Osteoblast (primary cell): Measurements from ENCODE around the gene SPTBN5. TPM values are rescaled to one million over a fixed set of nuclear protein-coding genes. Genes with fewer than 3 reads are reported as not detected.

ENCODE experiments used
- DNase-seq: peaks from one replicate; pipeline ENCODE4 v3.0.0; 2011; ENCODE audit warnings: low spot score, mixed read lengths; ENCODE audit not compliant: insufficient read length; ENCODE audit errors: missing footprints
- H2AFZ ChIP-seq: 2 replicates; pipeline ENCODE4 v1.6.0; 2011; ENCODE audit warnings: mild to moderate bottlenecking, low read length
- H3K27ac ChIP-seq: 2 replicates; pipeline ENCODE4 v1.5.1; 2011; ENCODE audit warnings: mild to moderate bottlenecking, low read depth, low read length, moderate library complexity
- H3K27me3 ChIP-seq: 2 replicates; pipeline ENCODE4 v1.6.0; 2012; ENCODE audit warnings: mild to moderate bottlenecking, control low read depth, inconsistent platforms, low read length, moderate library complexity; ENCODE audit not compliant: insufficient read depth
- H3K36me3 ChIP-seq: 2 replicates; pipeline ENCODE4 v1.5.1; 2011; ENCODE audit warnings: mild to moderate bottlenecking, low read length, control low read depth, moderate library complexity; ENCODE audit not compliant: insufficient read depth
- H3K4me1 ChIP-seq: 2 replicates; pipeline ENCODE4 v1.5.1; 2011; ENCODE audit warnings: mild to moderate bottlenecking, low read length, control low read depth, moderate library complexity; ENCODE audit not compliant: insufficient read depth
- H3K4me2 ChIP-seq: 2 replicates; pipeline ENCODE4 v1.6.0; 2011; ENCODE audit warnings: mild to moderate bottlenecking, low read length; ENCODE audit not compliant: insufficient read depth
- H3K4me3 ChIP-seq: fragments of 200-600 bp; sonication (generic); 3 replicates; pipeline ENCODE4 v1.5.1; 2012; ENCODE audit warnings: mild to moderate bottlenecking, low read length, inconsistent platforms; ENCODE audit not compliant: insufficient read depth
- H3K79me2 ChIP-seq: 2 replicates; pipeline ENCODE4 v1.6.0; 2012; ENCODE audit warnings: mild to moderate bottlenecking, low read length, control low read depth, inconsistent platforms; ENCODE audit not compliant: insufficient read depth
- H3K9me3 ChIP-seq: 2 replicates; pipeline ENCODE4 v1.5.1; 2011; ENCODE audit warnings: low read depth, low read length, control low read depth
- H4K20me1 ChIP-seq: 2 replicates; pipeline ENCODE4 v1.6.0; 2012; ENCODE audit warnings: mild to moderate bottlenecking, low read length, control low read depth; ENCODE audit not compliant: insufficient read depth
- CTCF ChIP-seq: IDR thresholded peaks from 2 replicates; pipeline ENCODE4 v1.5.1; 2011; ENCODE audit warnings: mild to moderate bottlenecking, low read depth, low read length, moderate library complexity; ENCODE audit errors: extremely low read depth
- total RNA-seq: library from RNA; depleted of rRNA; stranded (reverse); fragments of >200 nt; gene quantifications from 2 replicates; pipeline ENCODE4 v1.2.3, GENCODE V29; 2012

Gene SPTBN5
- total RNA-seq, 1 donor: 0.36 TPM

- no peak for TF ChIP-seq CTCF
- H3K79me2 ChIP-seq: no peaks in the 10 kb centered on the region
These were observed 44.6 kb downstream of the SPTBN5 start for GRCh38 chr15:41849204-41849603.

GRCh38 chr15:41848631-41849030 is 45.2 kb downstream of the SPTBN5 start:
- H2AFZ ChIP-seq: no peak overlapping the region
- H3K4me1 ChIP-seq: no peaks in the 10 kb centered on the region
- peaks cover 4% of the 10 kb centered on the region for H4K20me1 ChIP-seq
- TF ChIP-seq CTCF: no peak
- H3K79me2 ChIP-seq: no peaks in the 10 kb centered on the region
- no peak overlapping the region for H3K27ac ChIP-seq
- no peak for DNase-seq
- peaks cover 18% of the 10 kb centered on the region for H3K27me3 ChIP-seq
- no peak overlapping the region for H3K4me2 ChIP-seq
- H3K36me3 ChIP-seq: peaks cover 8% of the 10 kb centered on the region
- no peak overlapping the region for H3K4me3 ChIP-seq
- no peaks in the 10 kb centered on the region for H3K9me3 ChIP-seq

More at GRCh38 chr15:41849204-41849603, 44.6 kb downstream of the SPTBN5 start:
- Histone ChIP-seq H3K27ac (no peak overlapping the region), H2AFZ (no peak overlapping the region), H3K4me1 (no peaks in the 10 kb centered on the region), H3K9me3 (no peaks in the 10 kb centered on the region), H3K4me2 (no peak overlapping the region), H3K4me3 (no peak overlapping the region), H3K36me3 (peaks cover 8% of the 10 kb centered on the region), H4K20me1 (peaks cover 4% of the 10 kb centered on the region), H3K27me3 (peaks cover 18% of the 10 kb centered on the region)
- no peak for DNase-seq

GRCh38 chr15:41847981-41848380 is 45.9 kb downstream of the SPTBN5 start:
- DNase-seq: no peak

GRCh38 chr15:41847206-41847605 is 46.6 kb downstream of the SPTBN5 start:
- DNase-seq: no peak
- Histone ChIP-seq H3K79me2 (no peaks in the 10 kb centered on the region), H3K9me3 (no peaks in the 10 kb centered on the region), H3K4me1 (no peaks in the 10 kb centered on the region), H3K27ac (no peak overlapping the region), H4K20me1 (peaks cover 4% of the 10 kb centered on the region), H2AFZ (no peak overlapping the region), H3K27me3 (peaks cover 16% of the 10 kb centered on the region), H3K4me2 (no peak overlapping the region), H3K4me3 (no peak overlapping the region), H3K36me3 (peaks cover 8% of the 10 kb centered on the region)
- TF ChIP-seq CTCF: no peak

More at GRCh38 chr15:41847981-41848380, 45.9 kb downstream of the SPTBN5 start:
- Histone ChIP-seq H3K4me2 (no peak overlapping the region), H2AFZ (no peak overlapping the region), H4K20me1 (peaks cover 4% of the 10 kb centered on the region), H3K27me3 (peaks cover 18% of the 10 kb centered on the region), H3K4me1 (no peaks in the 10 kb centered on the region), H3K27ac (no peak overlapping the region), H3K79me2 (no peaks in the 10 kb centered on the region), H3K9me3 (no peaks in the 10 kb centered on the region), H3K4me3 (no peak overlapping the region), H3K36me3 (peaks cover 8% of the 10 kb centered on the region)
- TF ChIP-seq CTCF: no peak
